ENCODE results near the gene WASF2.
"Not testable (repeated sequence)": the region's sequence is repeated elsewhere in the genome, so short reads cannot be mapped to it uniquely, and the experiment has no call there.

The WASF2 gene

GRCh38 chr1:27428316-27429028, 61.5 kb downstream of the WASF2 start:
- DNase-seq (ENCODE audit: insufficient read length, low spot score) = no peak
- FAIRE-seq = no peak

GRCh38 chr1:27427816-27428315, 62.1 kb downstream of the WASF2 start:
- FAIRE-seq (no peak), DNase-seq (ENCODE audit: insufficient read length, low spot score) (no peak)

- DNase-seq (ENCODE audit: insufficient read length, low spot score) (no peak), FAIRE-seq (no peak)
These were observed 62.6 kb downstream of the WASF2 start for GRCh38 chr1:27427329-27427728.

GRCh38 chr1:27423709-27424108, 66.3 kb downstream of the WASF2 start:
- DNase-seq (ENCODE audit: insufficient read length, low spot score) (no peak), FAIRE-seq (no peak)

GRCh38 chr1:27418326-27419185, 71.4 kb downstream of the WASF2 start:
- DNase-seq (ENCODE audit: insufficient read length, low spot score) (no peak), FAIRE-seq (peak; percentile 82)

- FAIRE-seq (peak; percentile 11), DNase-seq (ENCODE audit: insufficient read length, low spot score) (no peak)
These were observed 72.3 kb downstream of the WASF2 start for GRCh38 chr1:27417713-27418112.

- peak; percentile 78 for FAIRE-seq
These were observed 73.4 kb downstream of the WASF2 start for GRCh38 chr1:27416387-27417111.

GRCh38 chr1:27414091-27414490, 75.9 kb downstream of the WASF2 start:
- no peak for FAIRE-seq
- DNase-seq (ENCODE audit: insufficient read length, low spot score) = no peak

More at GRCh38 chr1:27416387-27417111, 73.4 kb downstream of the WASF2 start:
- DNase-seq (ENCODE audit: insufficient read length, low spot score) = no peak

- DNase-seq (ENCODE audit: insufficient read length, low spot score) (no peak), FAIRE-seq (no peak)
These were observed 77.0 kb downstream of the WASF2 start for GRCh38 chr1:27413004-27413403.

GRCh38 chr1:27412502-27412901, 77.5 kb downstream of the WASF2 start:
- DNase-seq (ENCODE audit: insufficient read length, low spot score) = no peak
- no peak for FAIRE-seq

- FAIRE-seq = no peak
These were observed 79.3 kb downstream of the WASF2 start for GRCh38 chr1:27410709-27411108.

GRCh38 chr1:27409669-27410068, 80.3 kb downstream of the WASF2 start:
- FAIRE-seq (no peak), DNase-seq (ENCODE audit: insufficient read length, low spot score) (no peak)

More at GRCh38 chr1:27410709-27411108, 79.3 kb downstream of the WASF2 start:
- no peak for DNase-seq (ENCODE audit: insufficient read length, low spot score)

GRCh38 chr1:27408151-27408550, 81.8 kb downstream of the WASF2 start:
- DNase-seq (ENCODE audit: insufficient read length, low spot score) (no peak), FAIRE-seq (no peak)

- DNase-seq (ENCODE audit: insufficient read length, low spot score); FAIRE-seq: not testable (repeated sequence)
These were observed 83.2 kb downstream of the WASF2 start for GRCh38 chr1:27406791-27407190.

GRCh38 chr1:27406362-27406680, 83.6 kb downstream of the WASF2 start:
- DNase-seq (ENCODE audit: insufficient read length, low spot score) (no peak), FAIRE-seq (no peak)

- not testable (repeated sequence) for DNase-seq (ENCODE audit: insufficient read length, low spot score); FAIRE-seq
These were observed 84.2 kb downstream of the WASF2 start for GRCh38 chr1:27405598-27406361.

GRCh38 chr1:27405074-27405473, 84.9 kb downstream of the WASF2 start:
- DNase-seq (ENCODE audit: insufficient read length, low spot score) = no peak
- no peak for FAIRE-seq

GRCh38 chr1:27403931-27404330, 86.0 kb downstream of the WASF2 start:
- peak; percentile 54 for FAIRE-seq
- DNase-seq (ENCODE audit: insufficient read length, low spot score) = no peak

GRCh38 chr1:27403065-27403726, 86.8 kb downstream of the WASF2 start:
- FAIRE-seq (peak; percentile 79), DNase-seq (ENCODE audit: insufficient read length, low spot score) (no peak)

- FAIRE-seq (peak; percentile 53), DNase-seq (ENCODE audit: insufficient read length, low spot score) (no peak)
These were observed 87.6 kb downstream of the WASF2 start for GRCh38 chr1:27402349-27402754.

All from GM19239 (cell line).